ENCODE measurements around the gene DENND1B. TPM values are rescaled to one million over a fixed set of nuclear protein-coding genes. Genes with fewer than 3 reads are reported as not detected.

Gene DENND1B
- total and polyA plus RNA-seq, 2 donors (not counting 1 experiment from before 2014, with no cell fraction given): 4.3 to 25.4 TPM

DNA sequence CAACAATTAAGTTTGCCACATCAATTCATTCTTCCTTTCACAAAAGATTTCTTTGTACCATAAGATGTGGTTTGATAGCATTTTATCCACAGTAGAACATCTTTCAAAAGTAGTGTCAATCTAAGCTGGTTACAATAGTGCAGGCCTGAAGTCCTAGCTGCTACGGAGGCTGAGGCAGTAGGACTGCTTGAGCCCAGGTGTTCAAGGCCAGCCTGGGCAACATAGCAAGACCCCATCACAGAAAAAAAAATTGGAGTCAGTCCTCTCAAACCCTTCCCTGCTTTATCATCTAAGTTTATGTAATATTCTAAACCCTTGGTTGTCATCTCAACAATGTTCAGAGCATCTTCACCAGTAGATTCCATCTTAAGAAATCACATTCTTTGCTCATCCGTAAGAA is 31.7 kb downstream of the DENND1B start:
- Histone ChIP-seq H3K9ac (ENCODE audit: low read length) (no peak overlapping the region), H3K36me3 (replicated peaks in 1 of 2; ENCODE audit: control extremely low read depth in 1 of 2, control insufficient read depth in 1 of 2, extremely low read depth in 1 of 2, insufficient read depth in 2 of 2, low read length in 1 of 2) (peaks cover 0 to 1% of the 10 kb centered on the region in 2 experiments), H3K79me2 (ENCODE audit: control insufficient read depth, insufficient read depth, low read length) (peaks cover 45% of the 10 kb centered on the region), H2AFZ (ENCODE audit: insufficient read depth, low read depth, low read length, poor library complexity, severe bottlenecking) (no peak overlapping the region), H3K4me2 (replicated peaks; ENCODE audit: low read depth, low read length, poor library complexity, severe bottlenecking) (no peak overlapping the region), H3K4me3 (ENCODE audit: control extremely low read depth in 1 of 5, extremely low read depth in 1 of 5, insufficient read depth in 1 of 5, low read depth in 2 of 5, low read length in 4 of 5) (no peak overlapping the region), H3K27me3 (replicated peaks in 1 of 4; ENCODE audit: control extremely low read depth in 1 of 4, control insufficient read depth in 3 of 4, insufficient read depth in 4 of 4, low read length in 3 of 4) (no peaks in the 10 kb centered on the region), H3K27ac (ENCODE audit: low read length in 2 of 2) (no peak overlapping the region), H3K4me1 (ENCODE audit: control insufficient read depth in 2 of 2, insufficient read depth in 2 of 2, low read length in 2 of 2) (peaks cover 10 to 11% of the 10 kb centered on the region in 2 donors), H3K9me3 (ENCODE audit: control extremely low read depth in 1 of 3, control insufficient read depth in 2 of 3, insufficient read depth in 1 of 3, low read length in 2 of 3) (no peaks in the 10 kb centered on the region), H4K20me1 (ENCODE audit: control insufficient read depth, insufficient read depth, low read length, poor library complexity, severe bottlenecking) (peaks cover 7% of the 10 kb centered on the region)
- CTCF ChIA-PET: interaction anchor here (1.2 kb wide), 1 partner anchor 8 kb away, joined by 3 read pairs; no protein-coding TSS in a partner anchor
- H3K27me3 Mint-ChIP-seq: no peaks in the 10 kb centered on the region
- WGBS (ENCODE audit: insufficient coverage): 100% methylated on average over 2 of the region's 2 CpGs
- H3K4me1 Mint-ChIP-seq: peaks cover 39% of the 10 kb centered on the region
- H3K4me3 Mint-ChIP-seq: no peak overlapping the region
- intact Hi-C loops (cut with micrococcal nuclease): no loop called here
- ATAC-seq (ENCODE audit: low read depth) (no peak), DNase-seq (no peak)
- H3K27ac Mint-ChIP-seq: no peak overlapping the region
- POLR2A ChIA-PET: no interaction called here
- H3K9me3 Mint-ChIP-seq (ENCODE audit: insufficient read depth): no peaks in the 10 kb centered on the region
- TF ChIP-seq EZH2 (IDR thresholded peaks at IDR 0.05; ENCODE audit: borderline replicate concordance, insufficient read depth, low read depth, low read length, poor library complexity, severe bottlenecking): no peak
- TF ChIP-seq, protein P1, sequence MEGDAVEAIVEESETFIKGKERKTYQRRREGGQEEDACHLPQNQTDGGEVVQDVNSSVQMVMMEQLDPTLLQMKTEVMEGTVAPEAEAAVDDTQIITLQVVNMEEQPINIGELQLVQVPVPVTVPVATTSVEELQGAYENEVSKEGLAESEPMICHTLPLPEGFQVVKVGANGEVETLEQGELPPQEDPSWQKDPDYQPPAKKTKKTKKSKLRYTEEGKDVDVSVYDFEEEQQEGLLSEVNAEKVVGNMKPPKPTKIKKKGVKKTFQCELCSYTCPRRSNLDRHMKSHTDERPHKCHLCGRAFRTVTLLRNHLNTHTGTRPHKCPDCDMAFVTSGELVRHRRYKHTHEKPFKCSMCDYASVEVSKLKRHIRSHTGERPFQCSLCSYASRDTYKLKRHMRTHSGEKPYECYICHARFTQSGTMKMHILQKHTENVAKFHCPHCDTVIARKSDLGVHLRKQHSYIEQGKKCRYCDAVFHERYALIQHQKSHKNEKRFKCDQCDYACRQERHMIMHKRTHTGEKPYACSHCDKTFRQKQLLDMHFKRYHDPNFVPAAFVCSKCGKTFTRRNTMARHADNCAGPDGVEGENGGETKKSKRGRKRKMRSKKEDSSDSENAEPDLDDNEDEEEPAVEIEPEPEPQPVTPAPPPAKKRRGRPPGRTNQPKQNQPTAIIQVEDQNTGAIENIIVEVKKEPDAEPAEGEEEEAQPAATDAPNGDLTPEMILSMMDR (IDR thresholded peaks at IDR 0.05): no peak

DNA sequence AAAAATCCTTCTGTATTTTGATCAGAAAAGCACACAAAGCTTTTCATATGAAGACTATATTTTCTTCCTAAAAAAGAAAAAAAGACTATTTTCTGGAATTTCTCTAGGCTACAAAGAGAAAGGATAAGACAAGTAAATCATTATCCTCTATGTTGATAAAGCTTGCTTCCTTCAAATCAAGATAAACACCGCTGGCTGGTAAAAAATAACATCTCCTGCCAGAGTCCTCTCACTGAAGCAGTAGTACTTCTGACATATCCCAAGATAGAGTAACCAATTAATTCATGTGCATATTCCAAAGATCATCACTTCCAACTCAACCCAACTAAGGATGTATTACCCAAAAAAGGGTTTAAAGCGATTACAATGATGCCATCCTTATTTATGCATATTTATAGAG is 34.3 kb downstream of the DENND1B start:
- no peaks in the 10 kb centered on the region for H3K27me3 Mint-ChIP-seq
- H3K9me3 Mint-ChIP-seq (ENCODE audit: insufficient read depth): no peaks in the 10 kb centered on the region
- ChIA-PET CTCF (no interaction called here), POLR2A (no interaction called here)
- Histone ChIP-seq H4K20me1 (ENCODE audit: control insufficient read depth, insufficient read depth, low read length, poor library complexity, severe bottlenecking) (peaks cover 7% of the 10 kb centered on the region), H3K79me2 (ENCODE audit: control insufficient read depth, insufficient read depth, low read length) (peaks cover 56% of the 10 kb centered on the region), H3K4me2 (replicated peaks; ENCODE audit: low read depth, low read length, poor library complexity, severe bottlenecking) (no peak overlapping the region), H3K27ac (ENCODE audit: low read length in 2 of 2) (no peak overlapping the region), H3K9me3 (ENCODE audit: control extremely low read depth in 1 of 3, control insufficient read depth in 2 of 3, insufficient read depth in 1 of 3, low read length in 2 of 3) (no peaks in the 10 kb centered on the region), H3K36me3 (replicated peaks in 1 of 2; ENCODE audit: control extremely low read depth in 1 of 2, control insufficient read depth in 1 of 2, extremely low read depth in 1 of 2, insufficient read depth in 2 of 2, low read length in 1 of 2) (no peaks in the 10 kb centered on the region), H3K9ac (ENCODE audit: low read length) (no peak overlapping the region), H3K4me3 (ENCODE audit: control extremely low read depth in 1 of 5, extremely low read depth in 1 of 5, insufficient read depth in 1 of 5, low read depth in 2 of 5, low read length in 4 of 5) (no peak overlapping the region), H3K27me3 (replicated peaks in 1 of 4; ENCODE audit: control extremely low read depth in 1 of 4, control insufficient read depth in 3 of 4, insufficient read depth in 4 of 4, low read length in 3 of 4) (no peaks in the 10 kb centered on the region), H3K4me1 (ENCODE audit: control insufficient read depth in 2 of 2, insufficient read depth in 2 of 2, low read length in 2 of 2) (peaks cover 10 to 11% of the 10 kb centered on the region in 2 donors), H2AFZ (ENCODE audit: insufficient read depth, low read depth, low read length, poor library complexity, severe bottlenecking) (no peak overlapping the region)
- 100% methylated on average over 1 of the region's 2 CpGs for WGBS (ENCODE audit: insufficient coverage)
- no peak for DNase-seq
- H3K27ac Mint-ChIP-seq: no peak overlapping the region
- intact Hi-C loops (cut with micrococcal nuclease): no loop called here
- TF ChIP-seq, protein P1 (IDR thresholded peaks at IDR 0.05): no peak
- no peak for ATAC-seq (ENCODE audit: low read depth)
- peaks cover 46% of the 10 kb centered on the region for H3K4me1 Mint-ChIP-seq
- no peak overlapping the region for H3K4me3 Mint-ChIP-seq
